Superior temporal gyrus (tissue), 1 donor: ENCODE measurements around the gene PGS1.

Experiments used
- DNase-seq: peaks from one replicate; pipeline ENCODE4 v3.0.0-alpha.2; 2016; ENCODE audit errors: extremely low spot score

Gene PGS1

DNA sequence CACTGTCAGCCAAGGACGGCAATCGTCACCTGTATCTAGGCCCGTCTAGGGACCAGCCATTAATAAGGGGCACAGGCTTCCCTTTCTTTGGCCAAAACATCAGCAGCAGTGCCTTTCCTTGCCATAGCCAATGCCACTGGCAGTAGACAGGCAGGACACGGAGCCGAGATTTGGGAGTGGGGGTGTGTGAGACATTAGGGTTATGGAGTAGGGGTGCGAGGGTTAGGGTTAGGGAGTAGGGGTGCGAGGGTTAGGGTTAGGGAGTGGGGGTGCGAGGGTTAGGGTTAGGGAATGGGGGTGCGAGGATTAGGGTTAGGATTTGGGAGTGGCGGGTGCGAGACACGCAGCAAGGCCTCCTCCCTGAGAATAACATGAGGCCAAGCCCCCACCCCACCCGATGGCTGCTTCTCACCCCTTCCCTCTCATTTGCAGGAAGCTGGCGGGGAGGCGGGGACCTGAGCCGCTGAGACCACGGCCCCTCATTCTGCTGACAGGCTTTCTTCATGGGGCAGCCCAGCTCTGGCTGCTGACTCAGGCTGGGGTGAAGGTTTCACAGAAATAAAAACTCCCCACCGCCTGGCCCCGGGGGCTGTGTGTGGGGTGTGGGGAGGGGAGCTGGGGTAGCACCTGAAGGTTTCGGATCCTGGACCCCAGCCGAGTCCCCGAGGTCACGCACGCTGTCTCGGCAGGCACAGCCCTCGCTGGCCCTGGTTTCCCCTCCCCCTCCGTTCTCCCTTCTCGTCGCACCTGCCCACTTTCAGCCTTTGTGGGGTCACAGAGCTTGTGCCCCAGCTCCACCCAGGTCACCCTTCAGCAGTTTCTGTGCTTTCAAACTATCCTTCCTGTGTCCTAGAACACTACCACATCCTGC lies 93.8 kb downstream of the PGS1 start:
- DNase-seq, result no peak

DNA sequence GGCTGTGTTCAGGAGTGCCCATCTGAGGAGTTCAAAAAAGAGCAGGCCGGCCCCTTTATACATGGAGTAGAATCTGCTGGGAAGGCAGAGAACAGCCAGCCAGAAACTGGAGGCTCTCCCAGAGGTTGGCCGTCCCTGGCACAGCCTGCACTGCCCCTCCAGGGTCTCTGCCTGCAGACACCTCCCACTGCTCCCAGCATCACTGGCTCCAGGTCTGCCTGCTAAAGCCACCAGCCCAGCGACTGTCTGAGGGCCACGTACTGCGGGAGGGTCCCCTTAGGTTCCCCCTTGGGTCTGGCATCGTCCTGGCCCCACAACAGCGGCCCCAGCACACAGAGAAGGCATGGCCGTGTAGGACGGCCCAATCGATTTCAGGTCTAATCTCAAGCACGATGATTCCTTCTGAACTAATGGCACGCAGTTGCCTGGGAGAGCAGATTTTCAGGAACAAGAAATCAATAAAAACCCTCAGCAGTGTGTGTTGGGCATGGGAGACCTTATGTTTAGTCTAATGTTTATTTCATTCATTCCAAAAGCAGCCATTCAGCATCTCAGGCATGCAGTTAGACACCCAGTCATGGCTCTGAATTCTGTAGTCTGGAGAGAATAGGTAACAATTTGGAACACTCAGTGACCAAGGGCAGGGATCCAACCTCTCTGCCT lies 95.6 kb downstream of the PGS1 start:
- DNase-seq, result no peak
